Ascending aorta (tissue), 2 donors: ENCODE measurements around the gene TRIM37. TPM values are rescaled to one million over a fixed set of nuclear protein-coding genes. Genes with fewer than 3 reads are reported as not detected.
"Not testable (repeated sequence)": the region's sequence is repeated elsewhere in the genome, so short reads cannot be mapped to it uniquely, and the experiment has no call there.

Experiments used
- DNase-seq, 2 donors: peaks; one replicate each; pipeline ENCODE4 v3.0.0-alpha.2; 2019; ENCODE audit warnings: low spot score in 2 of 2
- H3K27ac ChIP-seq, 2 donors: fragments of 200-600 bp; sonication (generic); one replicate each; pipeline ENCODE4 v1.5.1; 2016 to 2017; ENCODE audit warnings: mild to moderate bottlenecking in 1 of 2
- H3K27me3 ChIP-seq: fragments of 200-600 bp; sonication (generic); one replicate; pipeline ENCODE4 v1.5.1; 2017
- H3K36me3 ChIP-seq, 2 donors: fragments of 200-600 bp; sonication (generic); one replicate each; pipeline ENCODE4 v1.5.1; 2016
- H3K4me1 ChIP-seq, 2 donors: fragments of 200-600 bp; sonication (generic); one replicate each; pipeline ENCODE4 v1.5.1; 2016 to 2017; ENCODE audit warnings: mild to moderate bottlenecking in 1 of 2
- H3K4me3 ChIP-seq, 2 donors: fragments of 200-600 bp; sonication (generic); one replicate each; pipeline ENCODE4 v1.5.1; 2016 to 2017; ENCODE audit warnings: mild to moderate bottlenecking in 1 of 2
- H3K9me3 ChIP-seq, 2 donors: fragments of 200-600 bp; sonication (generic); one replicate each; pipeline ENCODE4 v1.5.1; 2016
- CTCF ChIP-seq, 3 experiments: fragments of 200-600 bp in 2 of 3; fragments of 450-650 bp in 1 of 3; sonication (generic) in 2 of 3; IDR thresholded peaks; one replicate each; pipeline ENCODE4 v1.5.1; 2016 to 2019; ENCODE audit warnings: antibody characterized with exemption in 3 of 3, mild to moderate bottlenecking in 1 of 3, moderate library complexity in 1 of 3
- intact Hi-C: fragments of 100-400 bp; cut with DNase I; formaldehyde crosslinking; loops from one replicate; pipeline ENCODE4 v1.15.1; 2023
- total RNA-seq: library from RNA; depleted of rRNA; stranded (reverse); fragments of >200 nt; gene quantifications from one replicate; pipeline ENCODE4 v1.1.0, GENCODE V29; 2016

TRIM37 gene
- total RNA-seq, 1 donor from 2014 or later: 15.0 TPM

GRCh38 chr17:59141860-59142259 is 35.2 kb upstream of the TRIM37 start:
- H3K27ac ChIP-seq: no peak overlapping the region
- TF ChIP-seq CTCF (IDR thresholded peaks at IDR 0.05): no peak
- no peaks in the 10 kb centered on the region for H3K4me1 ChIP-seq
- no peaks in the 10 kb centered on the region for H3K36me3 ChIP-seq
- no peaks in the 10 kb centered on the region for H3K27me3 ChIP-seq
- no peaks in the 10 kb centered on the region for H3K9me3 ChIP-seq
- DNase-seq: no peak
- H3K4me3 ChIP-seq: no peak overlapping the region
- intact Hi-C loops: no loop called here

- intact Hi-C loops: no loop called here
- Histone ChIP-seq H3K27ac (no peak overlapping the region), H3K27me3 (no peaks in the 10 kb centered on the region), H3K4me3 (no peak overlapping the region), H3K36me3 (no peaks in the 10 kb centered on the region), H3K4me1 (no peaks in the 10 kb centered on the region), H3K9me3 (no peaks in the 10 kb centered on the region)
- no peak for DNase-seq
- TF ChIP-seq CTCF (IDR thresholded peaks at IDR 0.05): no peak
Observed at GRCh38 chr17:59139939-59140338, 33.3 kb upstream of the TRIM37 start.

- H3K9me3 ChIP-seq, H3K27me3 ChIP-seq, DNase-seq, H3K4me3 ChIP-seq, intact Hi-C loops, H3K27ac ChIP-seq, H3K4me1 ChIP-seq, H3K36me3 ChIP-seq: not testable (repeated sequence)
Observed at GRCh38 chr17:59138339-59138738, 31.7 kb upstream of the TRIM37 start.

- Histone ChIP-seq H3K36me3 (peaks cover 2 to 5% of the 10 kb centered on the region in 2 donors), H3K27me3 (no peaks in the 10 kb centered on the region), H3K27ac (no peak overlapping the region), H3K4me3 (no peak overlapping the region), H3K9me3 (no peaks in the 10 kb centered on the region), H3K4me1 (no peaks in the 10 kb centered on the region)
- no peak for DNase-seq
- intact Hi-C loops: no loop called here
- no peak for TF ChIP-seq CTCF (IDR thresholded peaks at IDR 0.05)
Observed at GRCh38 chr17:59131131-59131530, 24.5 kb upstream of the TRIM37 start.

- Histone ChIP-seq H3K27ac (no peak overlapping the region), H3K9me3 (no peaks in the 10 kb centered on the region), H3K36me3 (peaks cover 2 to 5% of the 10 kb centered on the region in 2 donors), H3K27me3 (no peaks in the 10 kb centered on the region), H3K4me1 (no peaks in the 10 kb centered on the region), H3K4me3 (no peak overlapping the region)
- intact Hi-C loops: no loop called here
- TF ChIP-seq CTCF (IDR thresholded peaks at IDR 0.05): no peak
- no peak for DNase-seq
Observed at GRCh38 chr17:59129814-59130213, 23.1 kb upstream of the TRIM37 start.

GRCh38 chr17:59126809-59127417 is 20.2 kb upstream of the TRIM37 start:
- Histone ChIP-seq H3K9me3 (no peaks in the 10 kb centered on the region), H3K27ac (no peak overlapping the region), H3K36me3 (peaks cover 4 to 5% of the 10 kb centered on the region in 2 donors), H3K4me3 (no peak overlapping the region), H3K27me3 (no peaks in the 10 kb centered on the region), H3K4me1 (no peaks in the 10 kb centered on the region)
- DNase-seq: no peak
- intact Hi-C loops: no loop called here
- TF ChIP-seq CTCF (IDR thresholded peaks at IDR 0.05): no peak
